Prostate gland (tissue), 2 donors: ENCODE data around the gene KAT8.

ENCODE experiments used
- POLR2A ChIP-seq: fragments of 450-650 bp; IDR thresholded peaks from one replicate; pipeline ENCODE4 v1.6.1; 2016; ENCODE audit warnings: antibody characterized with exemption, mild to moderate bottlenecking
- TF ChIP-seq, protein P1 (sequence below), 4 experiments: fragments of 200-600 bp in 2 of 4; fragments of 450-650 bp in 2 of 4; sonication (generic) in 2 of 4; IDR thresholded peaks; 1 replicate in 3 of 4; 2 replicates in 1 of 4; pipeline ENCODE4 v1.5.1; 2016 to 2019; ENCODE audit warnings: antibody characterized with exemption in 4 of 4, mild to moderate bottlenecking in 2 of 4, moderate library complexity in 2 of 4

DNA sequence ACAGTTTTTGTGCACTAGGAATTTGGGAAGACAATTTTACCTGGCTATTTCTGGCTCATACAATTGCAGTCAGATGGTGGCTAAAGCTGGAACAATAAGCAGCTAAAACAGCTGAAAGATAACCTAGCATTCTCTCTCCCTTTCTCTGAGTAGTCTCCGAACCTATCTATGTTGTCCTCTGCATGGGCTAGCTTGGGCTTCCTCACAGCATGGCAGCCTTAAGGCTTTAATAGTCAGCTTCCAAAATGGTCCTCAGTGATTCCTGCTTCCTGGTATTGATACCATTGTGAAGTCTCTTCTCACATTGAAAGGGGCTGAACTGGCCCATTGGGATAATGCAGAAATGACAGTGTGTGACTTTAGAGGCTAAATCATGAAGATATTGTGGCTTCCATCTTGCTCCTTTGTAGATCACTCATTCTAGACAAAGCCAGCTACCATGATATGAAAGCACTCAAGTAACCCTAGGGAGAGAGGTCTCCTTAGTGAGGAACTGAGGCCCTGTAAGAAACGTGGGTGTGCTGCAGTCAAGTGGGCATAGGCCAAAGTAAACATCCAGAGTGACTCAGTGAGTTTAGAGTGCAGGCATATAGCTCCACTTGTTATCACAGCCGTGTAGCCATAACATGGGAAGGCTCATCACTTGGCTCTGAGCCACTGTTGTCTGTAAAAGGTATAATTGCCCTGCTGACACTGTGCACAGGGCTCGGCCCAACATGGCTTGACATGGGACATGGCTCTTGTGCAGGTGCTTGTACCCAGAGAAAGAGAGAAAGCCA lies 17.4 kb upstream of the KAT8 start:
- TF ChIP-seq, protein P1, sequence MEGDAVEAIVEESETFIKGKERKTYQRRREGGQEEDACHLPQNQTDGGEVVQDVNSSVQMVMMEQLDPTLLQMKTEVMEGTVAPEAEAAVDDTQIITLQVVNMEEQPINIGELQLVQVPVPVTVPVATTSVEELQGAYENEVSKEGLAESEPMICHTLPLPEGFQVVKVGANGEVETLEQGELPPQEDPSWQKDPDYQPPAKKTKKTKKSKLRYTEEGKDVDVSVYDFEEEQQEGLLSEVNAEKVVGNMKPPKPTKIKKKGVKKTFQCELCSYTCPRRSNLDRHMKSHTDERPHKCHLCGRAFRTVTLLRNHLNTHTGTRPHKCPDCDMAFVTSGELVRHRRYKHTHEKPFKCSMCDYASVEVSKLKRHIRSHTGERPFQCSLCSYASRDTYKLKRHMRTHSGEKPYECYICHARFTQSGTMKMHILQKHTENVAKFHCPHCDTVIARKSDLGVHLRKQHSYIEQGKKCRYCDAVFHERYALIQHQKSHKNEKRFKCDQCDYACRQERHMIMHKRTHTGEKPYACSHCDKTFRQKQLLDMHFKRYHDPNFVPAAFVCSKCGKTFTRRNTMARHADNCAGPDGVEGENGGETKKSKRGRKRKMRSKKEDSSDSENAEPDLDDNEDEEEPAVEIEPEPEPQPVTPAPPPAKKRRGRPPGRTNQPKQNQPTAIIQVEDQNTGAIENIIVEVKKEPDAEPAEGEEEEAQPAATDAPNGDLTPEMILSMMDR (IDR thresholded peaks at IDR 0.05): no peak
- TF ChIP-seq POLR2A: no peak
